Measurements from ENCODE around the gene TGFBR3.
"Not testable (repeated sequence)": the region's sequence is repeated elsewhere in the genome, so short reads cannot be mapped to it uniquely, and the experiment has no call there.

Gene TGFBR3

DNA sequence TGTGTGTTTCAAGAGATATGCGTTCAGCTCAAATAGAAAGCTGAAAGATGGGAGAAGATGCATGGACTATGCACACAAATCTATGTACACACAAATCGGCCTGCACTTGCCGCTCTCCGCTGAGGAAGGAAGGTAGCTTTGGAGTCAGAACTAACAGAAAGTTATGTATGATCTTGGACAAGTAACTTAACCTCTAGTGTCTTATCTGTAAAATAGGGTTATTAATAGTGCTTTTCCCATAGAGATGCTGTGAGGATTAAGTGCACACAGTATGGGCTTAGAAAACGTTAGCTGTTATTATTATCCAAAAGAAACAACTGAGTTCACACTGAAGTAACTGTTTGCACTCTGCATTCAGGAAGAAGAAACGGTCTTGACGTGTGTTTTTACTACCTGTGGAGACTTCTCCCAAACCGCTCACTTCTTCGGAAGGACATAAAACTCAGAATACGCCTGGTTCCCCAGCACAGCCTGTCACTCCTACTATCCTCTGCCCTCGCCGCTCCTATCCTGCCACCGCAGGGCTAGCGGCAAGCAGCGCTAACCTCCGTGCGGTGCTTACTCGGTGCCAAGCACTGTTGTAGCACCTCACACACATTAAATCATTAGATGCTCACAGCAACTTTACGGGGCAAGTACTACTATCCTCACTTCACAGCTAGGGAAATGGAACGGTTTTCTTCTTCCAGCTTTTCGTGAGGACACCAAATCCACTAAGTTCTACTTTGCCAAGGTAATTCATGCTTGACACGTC lies 1.3 kb downstream of the TGFBR3 start:
- peak in 13 of 56 donors; percentile 1 to 43 (median 11) for DNase-seq

DNA sequence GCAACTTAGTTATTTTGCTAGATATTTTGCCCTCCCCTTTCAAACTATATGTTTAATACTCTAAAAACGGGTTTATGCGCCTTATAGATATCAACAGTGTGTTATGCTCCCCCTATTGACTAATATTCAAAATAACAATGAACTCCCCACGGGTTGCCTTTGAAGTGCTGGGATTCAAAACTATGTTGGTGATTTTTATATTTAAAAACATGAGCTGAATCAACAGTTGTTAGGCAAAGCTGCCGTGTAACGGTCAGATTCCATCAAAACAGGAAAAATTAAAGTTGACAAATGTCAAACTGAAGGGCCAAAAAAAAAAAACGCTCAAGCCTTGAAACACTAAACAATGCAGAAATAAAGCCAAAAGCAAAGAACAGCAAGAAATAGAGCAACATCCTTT lies 2.5 kb downstream of the TGFBR3 start:
- DNase-seq: no peak

- DNase-seq: peak in 1 of 56 donors; percentile 1
Measured at GRCh38 chr1:91881280-91881679, 4.7 kb downstream of the TGFBR3 start.

GRCh38 chr1:91879733-91880132 lies 6.2 kb downstream of the TGFBR3 start:
- no peak for DNase-seq

DNA sequence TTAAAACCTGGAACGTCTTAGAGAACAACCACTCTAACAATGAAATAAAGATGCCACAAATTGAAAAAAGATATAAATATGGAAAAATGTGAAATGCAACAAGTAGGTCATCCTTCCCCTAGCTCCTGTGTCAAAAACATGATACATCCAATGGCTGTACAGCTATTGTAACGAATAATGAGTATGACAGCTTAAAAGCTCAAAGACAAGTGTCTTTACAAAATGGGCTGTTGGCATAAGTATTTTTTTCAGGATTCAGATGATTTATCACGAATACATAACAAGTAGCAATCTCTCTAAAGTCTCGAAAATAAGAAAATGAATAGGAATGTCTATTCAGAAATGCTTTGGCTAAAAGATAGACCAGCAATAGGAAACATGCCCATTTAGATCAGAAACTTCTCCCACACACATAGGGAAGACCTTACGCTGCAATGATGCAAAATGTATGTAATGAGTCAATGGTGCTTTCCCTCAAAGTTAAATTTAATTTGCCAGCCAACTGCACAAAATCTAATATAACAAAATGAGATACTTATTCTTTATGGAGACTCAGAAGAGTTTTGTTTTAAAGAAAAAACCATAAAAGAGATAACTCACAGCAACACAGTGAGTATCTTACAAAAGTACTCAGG lies 8.3 kb downstream of the TGFBR3 start:
- no peak for DNase-seq

DNA sequence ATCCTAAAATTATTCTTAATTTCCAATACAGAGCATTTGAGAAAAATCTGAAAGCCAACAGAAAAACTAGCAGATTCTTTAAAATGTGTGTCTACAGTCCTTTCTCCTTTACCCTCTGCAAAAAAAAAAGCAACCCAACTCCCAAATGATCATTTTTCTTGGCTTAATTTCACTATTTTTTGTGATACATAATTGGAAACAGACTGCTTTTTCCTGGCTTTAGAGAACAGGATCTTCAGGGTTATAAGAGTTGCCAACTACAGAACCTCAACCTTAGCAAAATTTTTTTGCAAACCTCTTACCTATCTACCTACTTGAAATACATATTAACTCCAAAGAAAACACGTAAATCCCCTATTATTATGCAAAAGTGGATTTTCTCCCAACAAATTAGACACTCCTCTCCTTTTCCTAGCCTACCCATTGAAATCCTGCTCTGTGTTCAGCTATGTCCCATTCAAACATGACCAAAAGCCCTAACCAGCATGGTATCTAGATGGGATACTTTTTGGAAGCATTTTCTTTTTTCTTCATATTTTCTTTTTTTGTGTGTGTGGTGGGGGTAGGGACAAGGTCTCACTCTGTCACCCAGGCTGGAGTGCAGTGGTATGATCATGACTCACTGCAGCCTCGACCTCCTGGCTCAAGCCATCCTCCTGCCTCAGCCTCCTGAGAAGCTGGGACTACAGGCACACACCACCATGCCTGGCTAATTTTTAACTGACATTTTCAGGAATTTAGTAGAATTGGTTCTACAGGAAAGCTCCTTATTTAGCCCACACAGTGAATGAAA lies 9.0 kb downstream of the TGFBR3 start:
- DNase-seq: no peak

DNA sequence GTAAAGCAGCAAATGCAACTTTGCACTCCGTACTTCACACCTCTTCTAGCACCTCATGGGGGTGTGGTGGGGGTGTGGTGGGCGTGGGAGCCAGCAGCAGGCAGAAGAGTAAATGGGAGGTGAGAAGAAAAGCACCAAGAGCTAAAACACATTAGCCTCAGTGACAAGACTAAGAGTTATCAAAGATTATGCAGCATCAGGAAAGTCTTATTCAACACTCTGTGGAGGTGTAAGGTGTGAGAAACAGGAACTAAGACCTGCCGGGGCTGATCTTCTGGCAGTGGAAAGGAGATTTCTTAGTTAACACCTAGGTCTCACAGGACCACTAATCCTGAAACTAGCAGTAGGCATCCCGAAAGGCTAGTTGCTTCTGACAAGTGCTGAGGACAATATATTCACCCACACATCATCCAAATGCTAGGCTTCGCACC lies 9.9 kb downstream of the TGFBR3 start:
- no peak for DNase-seq

- DNase-seq: no peak
Measured at GRCh38 chr1:91874167-91874566, 11.8 kb downstream of the TGFBR3 start.

DNA sequence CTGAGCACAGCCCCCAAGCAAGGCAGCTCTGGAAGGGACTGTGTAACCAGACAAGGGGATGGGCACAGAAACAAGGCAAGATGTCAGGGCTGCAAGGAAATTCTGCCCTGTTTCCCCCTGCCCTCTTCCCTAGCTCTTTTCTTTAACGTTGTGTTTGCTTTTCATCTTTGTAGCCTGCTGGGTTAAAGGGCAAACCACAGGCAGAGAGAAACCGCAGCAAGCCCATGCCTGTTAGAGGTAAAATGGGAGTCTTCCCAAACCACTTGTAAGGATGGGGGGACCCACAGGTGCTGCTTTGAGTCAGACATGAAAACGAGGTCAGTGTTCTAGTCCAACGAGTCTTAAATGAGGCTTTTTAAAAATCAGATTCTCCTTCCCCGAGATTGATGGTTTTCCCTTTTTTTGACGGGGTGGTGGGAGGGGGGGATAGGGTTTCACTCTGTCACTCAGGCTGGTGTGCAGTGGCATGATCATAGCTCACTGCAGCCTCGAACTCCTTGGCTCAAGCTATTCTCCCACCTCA lies 13.3 kb downstream of the TGFBR3 start:
- no peak for DNase-seq

DNA sequence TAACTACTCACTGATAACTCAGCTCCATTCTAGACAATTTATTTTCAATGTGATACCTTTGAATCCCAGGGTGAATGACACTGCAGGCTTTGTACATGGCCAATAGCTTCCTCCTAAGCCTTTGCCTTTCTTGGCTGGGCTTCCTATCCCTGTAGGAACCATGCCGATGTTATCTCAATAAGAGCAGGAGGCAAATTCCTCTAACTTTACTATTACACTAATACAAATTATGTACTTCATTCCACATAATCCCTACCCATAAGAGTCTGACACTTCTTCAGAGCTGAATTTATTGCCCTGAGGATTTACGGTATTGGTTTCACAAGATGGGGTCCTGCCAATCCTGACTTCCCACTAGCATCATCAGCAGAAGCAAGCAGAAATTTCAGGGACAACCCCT lies 14.0 kb downstream of the TGFBR3 start:
- DNase-seq: no peak

DNA sequence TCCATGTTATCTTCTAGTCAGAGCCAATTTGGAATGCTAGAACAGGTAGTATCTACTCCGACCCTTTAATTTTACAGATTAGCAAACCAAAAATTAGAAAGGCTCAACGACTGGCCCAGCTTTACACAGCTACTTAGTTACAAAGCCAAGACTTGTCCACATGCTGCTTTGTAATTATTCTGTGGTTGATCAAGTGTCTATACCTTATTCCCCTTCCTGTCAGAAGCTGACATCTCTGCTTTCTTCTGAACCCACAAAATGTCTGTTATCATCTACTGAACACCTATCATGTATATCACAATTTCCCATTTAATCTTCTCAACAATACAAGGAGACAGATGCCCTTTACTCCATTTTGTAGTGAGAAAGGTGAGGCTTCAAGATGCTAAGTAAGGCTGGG lies 15.6 kb downstream of the TGFBR3 start:
- DNase-seq: no peak

- DNase-seq: no peak
Measured at GRCh38 chr1:91866425-91866824, 19.5 kb downstream of the TGFBR3 start.

GRCh38 chr1:91864017-91864700 lies 21.8 kb downstream of the TGFBR3 start:
- DNase-seq: no peak

- no peak for DNase-seq
Measured at GRCh38 chr1:91863498-91863897, 22.5 kb downstream of the TGFBR3 start.

GRCh38 chr1:91862120-91862519 lies 23.8 kb downstream of the TGFBR3 start:
- no peak for DNase-seq

DNA sequence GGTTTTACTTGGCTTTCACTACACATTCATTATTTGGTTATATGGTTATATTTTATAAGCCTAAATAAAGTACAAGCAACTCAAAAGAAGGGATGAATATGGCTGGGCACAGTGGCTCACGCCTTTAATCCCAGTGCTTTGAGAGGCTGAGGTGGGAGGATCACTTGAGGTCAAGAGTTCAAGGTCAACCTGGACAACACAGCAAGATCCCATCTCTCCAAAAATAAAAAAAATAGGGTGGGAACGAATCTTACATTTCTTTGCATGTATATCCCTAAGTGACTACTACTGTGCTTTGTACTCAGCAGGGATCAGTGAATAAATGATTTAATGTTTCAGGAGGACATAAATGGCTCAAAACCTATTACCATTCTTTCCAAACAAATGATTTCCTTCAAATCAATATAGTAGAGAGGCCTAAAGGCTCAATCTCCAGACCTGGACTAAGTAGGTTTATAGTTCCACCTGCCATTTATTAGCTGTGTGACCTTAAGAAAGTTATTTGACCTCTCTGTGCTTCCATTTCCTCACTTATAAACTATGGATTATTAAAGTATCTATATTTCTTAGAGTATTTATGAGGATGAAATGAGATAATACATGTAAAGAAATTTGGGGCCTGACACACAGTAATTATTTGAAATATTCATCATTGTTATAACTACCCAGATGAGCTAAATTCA lies 28.3 kb downstream of the TGFBR3 start:
- DNase-seq: no peak

DNA sequence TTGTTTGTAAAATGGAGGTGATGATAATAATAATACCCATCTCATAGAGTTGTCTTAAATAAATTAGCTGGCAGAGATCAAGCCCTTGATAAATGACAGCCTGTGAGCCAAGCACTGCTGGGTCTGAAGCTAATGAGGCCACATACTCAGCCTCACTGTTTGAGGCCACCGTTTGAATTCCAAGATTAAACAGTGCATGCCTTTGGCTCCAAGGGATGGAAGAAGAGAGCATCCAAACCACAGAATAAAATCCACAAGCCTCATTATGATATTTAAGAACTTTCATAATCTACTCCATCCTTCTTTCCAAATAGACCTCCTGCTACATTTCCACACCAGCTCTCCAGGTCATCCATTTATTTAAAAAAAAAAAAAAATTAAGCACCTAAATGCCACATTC lies 29.0 kb downstream of the TGFBR3 start:
- no peak for DNase-seq

GRCh38 chr1:91854852-91855534 lies 31.0 kb downstream of the TGFBR3 start:
- DNase-seq: no peak

DNA sequence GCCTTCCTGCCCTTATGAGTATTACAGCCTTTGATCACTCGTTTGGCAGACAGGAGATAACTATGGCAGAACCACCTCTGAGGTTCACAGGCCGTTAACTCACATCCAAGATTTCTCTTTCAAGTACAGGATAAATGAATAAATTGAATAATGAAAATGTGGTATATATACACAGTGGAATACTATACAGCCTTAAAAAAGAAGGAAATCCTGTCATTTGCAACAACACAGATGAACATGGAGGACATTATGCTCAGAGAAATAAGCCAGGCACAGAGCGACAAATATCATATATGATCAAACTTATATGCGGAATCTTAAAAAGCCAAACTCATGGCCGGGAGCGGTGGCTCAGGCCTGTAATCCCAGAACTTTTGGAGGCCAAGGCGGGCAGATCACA lies 32.6 kb downstream of the TGFBR3 start:
- DNase-seq: no peak

DNA sequence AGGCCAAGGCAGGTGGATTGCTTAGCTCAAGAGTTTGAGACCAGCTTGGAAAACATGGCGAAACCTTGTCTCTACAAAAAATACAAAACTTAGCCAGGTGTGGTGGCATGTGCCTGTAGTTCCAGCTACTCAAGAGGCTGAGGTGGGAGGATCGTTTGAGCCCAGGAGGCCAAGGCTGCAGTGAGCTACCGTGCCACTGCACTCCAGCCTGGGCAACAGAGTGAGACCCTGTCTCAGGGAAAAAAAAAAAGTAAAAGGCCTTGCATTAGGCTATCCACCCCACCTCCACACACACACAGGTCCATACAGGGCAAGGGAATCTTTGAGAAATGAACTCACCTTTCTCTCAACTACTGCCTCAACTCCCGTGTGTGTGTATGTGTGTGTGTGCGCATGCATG lies 33.9 kb downstream of the TGFBR3 start:
- DNase-seq: not testable (repeated sequence)
